ENCODE data around the gene SRPK2.

DNA sequence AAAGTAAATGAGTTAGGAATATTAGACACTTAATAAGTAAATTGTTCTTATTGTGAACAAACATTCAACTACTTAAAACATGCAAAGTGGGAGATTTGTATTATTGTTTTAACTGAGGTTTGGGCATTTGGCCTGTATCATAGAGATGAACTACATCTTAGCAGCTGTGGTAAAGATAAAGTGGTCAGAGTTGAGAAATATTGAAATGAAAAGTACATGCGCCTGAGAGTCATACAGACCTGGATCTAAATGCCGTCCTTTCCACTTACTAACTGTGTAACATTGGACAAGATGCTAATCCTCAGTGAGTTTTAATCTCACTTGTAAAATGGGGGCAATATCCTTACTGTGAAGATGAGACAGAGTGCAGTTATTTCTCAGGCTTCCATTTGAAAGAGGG lies 300.3 kb downstream of the SRPK2 start:
- TF ChIP-seq GATA2 (IDR thresholded peaks at IDR 0.05; ENCODE audit: low read depth, low read length): no peak
- TF ChIP-seq GATA3 (IDR thresholded peaks at IDR 0.05; ENCODE audit: low read depth, low read length): no peak
